Liver (tissue), 9 donors: Measurements from ENCODE around the gene SLC47A2. TPM values are rescaled to one million over a fixed set of nuclear protein-coding genes. Genes with fewer than 3 reads are reported as not detected.
A peak's percentile ranks its signal among the peaks of the same experiment; 100 is the strongest.

Source experiments
- DNase-seq: peaks from one replicate; pipeline ENCODE4 v3.0.0-alpha.2; 2017; ENCODE audit warnings: low spot score
- H3K27ac ChIP-seq, 2 donors: one replicate each; pipeline ENCODE4 v1.7.0; 2013; ENCODE audit warnings: inconsistent platforms in 2 of 2, low read length in 2 of 2, control low read depth in 1 of 2, low read depth in 1 of 2, mild to moderate bottlenecking in 1 of 2
- H3K27me3 ChIP-seq, 4 donors: one replicate each; pipeline versions ENCODE4 v1.6.1 to v1.7.0; 2013; ENCODE audit warnings: low read length in 3 of 4, inconsistent platforms in 1 of 4, mild to moderate bottlenecking in 1 of 4, moderate library complexity in 1 of 4; ENCODE audit not compliant: control insufficient read depth in 4 of 4, insufficient read depth in 4 of 4
- H3K36me3 ChIP-seq, 4 donors: one replicate each; pipeline versions ENCODE4 v1.6.1 to v1.7.0; 2013; ENCODE audit warnings: low read length in 3 of 4, mild to moderate bottlenecking in 3 of 4, low read depth in 1 of 4, moderate library complexity in 1 of 4; ENCODE audit not compliant: control insufficient read depth in 4 of 4, insufficient read depth in 3 of 4
- H3K4me1 ChIP-seq, 4 donors: one replicate each; pipeline versions ENCODE4 v1.6.1 to v1.7.0; 2013; ENCODE audit warnings: low read length in 3 of 4, mild to moderate bottlenecking in 3 of 4, moderate library complexity in 1 of 4; ENCODE audit not compliant: control insufficient read depth in 4 of 4, insufficient read depth in 4 of 4
- H3K4me3 ChIP-seq, 3 donors: one replicate each; pipeline versions ENCODE4 v1.6.1 to v1.7.0; 2013; ENCODE audit warnings: low read length in 3 of 3, control low read depth in 1 of 3, low read depth in 1 of 3, mild to moderate bottlenecking in 1 of 3
- H3K9ac ChIP-seq, 2 donors: one replicate each; pipeline ENCODE4 v1.7.0; 2013; ENCODE audit warnings: low read length in 2 of 2, mild to moderate bottlenecking in 2 of 2, moderate library complexity in 2 of 2, control low read depth in 1 of 2, low read depth in 1 of 2
- H3K9me3 ChIP-seq, 4 donors: one replicate each; pipeline versions ENCODE4 v1.6.1 to v1.7.0; 2013; ENCODE audit warnings: low read length in 3 of 4; ENCODE audit not compliant: control insufficient read depth in 4 of 4
- ATF3 ChIP-seq: IDR thresholded peaks from 2 replicates; pipeline ENCODE4 v1.6.1; 2016; ENCODE audit warnings: antibody characterized with exemption
- CTCF ChIP-seq: fragments of 150-350 bp; IDR thresholded peaks from 2 replicates; pipeline ENCODE4 v1.5.1; 2017; ENCODE audit warnings: improper control_type of control experiment, low read depth, low read length; ENCODE audit not compliant: missing input control
- EGR1 ChIP-seq, 2 donors: IDR thresholded peaks; 2 replicates each; pipeline ENCODE4 v1.6.1; 2016 to 2018; ENCODE audit warnings: antibody characterized with exemption in 2 of 2, low read depth in 2 of 2
- FOXA1 ChIP-seq: IDR thresholded peaks from 2 replicates; pipeline ENCODE4 v1.6.1; 2016; ENCODE audit warnings: antibody characterized with exemption
- FOXA2 ChIP-seq: IDR thresholded peaks from 2 replicates; pipeline ENCODE4 v1.6.1; 2016; ENCODE audit warnings: antibody characterized with exemption
- GABPA ChIP-seq, 2 donors: IDR thresholded peaks in 1 of 2; conservative IDR thresholded peaks in 1 of 2; 2 replicates each; pipeline ENCODE4 v1.6.1; 2016; ENCODE audit warnings: antibody characterized with exemption in 2 of 2, mild to moderate bottlenecking in 1 of 2, moderate library complexity in 1 of 2
- HNF4A ChIP-seq, 2 donors: conservative IDR thresholded peaks; 2 replicates each; pipeline ENCODE4 v1.6.1; 2016; ENCODE audit warnings: antibody characterized with exemption in 2 of 2, mild to moderate bottlenecking in 2 of 2
- HNF4G ChIP-seq: IDR thresholded peaks from 2 replicates; pipeline ENCODE4 v1.6.1; 2016; ENCODE audit warnings: antibody characterized with exemption
- JUND ChIP-seq, 2 donors: IDR thresholded peaks; 2 replicates each; pipeline ENCODE4 v1.6.1; 2016; ENCODE audit warnings: antibody characterized with exemption in 2 of 2
- NR2F2 ChIP-seq: IDR thresholded peaks from 2 replicates; pipeline ENCODE4 v1.6.1; 2016; ENCODE audit warnings: antibody characterized with exemption
- RAD21 ChIP-seq, 2 donors: IDR thresholded peaks; 2 replicates each; pipeline ENCODE4 v1.6.1; 2016; ENCODE audit warnings: antibody characterized with exemption in 2 of 2, mild to moderate bottlenecking in 2 of 2
- RXRA ChIP-seq, 2 donors: IDR thresholded peaks; 2 replicates each; pipeline ENCODE4 v1.6.1; 2017 to 2018; ENCODE audit warnings: antibody characterized with exemption in 2 of 2, mild to moderate bottlenecking in 1 of 2
- SP1 ChIP-seq: IDR thresholded peaks from 2 replicates; pipeline ENCODE4 v1.6.1; 2018; ENCODE audit warnings: antibody characterized with exemption, mild to moderate bottlenecking
- TAF1 ChIP-seq: conservative IDR thresholded peaks from 2 replicates; pipeline ENCODE4 v1.6.1; 2016; ENCODE audit warnings: antibody characterized with exemption, mild to moderate bottlenecking
- YY1 ChIP-seq: IDR thresholded peaks from 2 replicates; pipeline ENCODE4 v1.6.1; 2016; ENCODE audit warnings: antibody characterized with exemption, mild to moderate bottlenecking
- ZBTB33 ChIP-seq: IDR thresholded peaks from 2 replicates; pipeline ENCODE4 v1.6.1; 2016; ENCODE audit warnings: antibody characterized with exemption
- WGBS: extraction: QIAGEN DNeasy Blood & Tissue Kit; methylation state at CpG from one replicate; pipeline ENCODE4 v1.1.7; 2013; 5-methylcytosine and 5-hydroxymethylcytosine counted together
- polyA plus RNA-seq, 2 donors: library from polyadenylated mRNA; stranded (reverse) in 1 of 2; unstranded in 1 of 2; fragments of 200-250 nt in 1 of 2; fragments of >200 nt in 1 of 2; fragmentation: Nextera tagmentation in 1 of 2; extraction: Ambion mirVana in 1 of 2; gene quantifications; one replicate each; pipeline versions ENCODE4 v1.2.1 to v1.2.3, GENCODE V29; 2013 to 2015
- total RNA-seq, 2 donors: library from RNA; depleted of rRNA; stranded (reverse); fragments of >200 nt; gene quantifications; one replicate each; pipeline ENCODE4 v1.2.3, GENCODE V29; 2014
- TF ChIP-seq, protein P1 (sequence below): IDR thresholded peaks from 2 replicates; pipeline ENCODE4 v1.6.1; 2016; ENCODE audit warnings: antibody characterized with exemption, mild to moderate bottlenecking
- TF ChIP-seq, protein P2 (sequence below): IDR thresholded peaks from 2 replicates; pipeline ENCODE4 v1.6.1; 2016; ENCODE audit warnings: antibody characterized with exemption
- donor health status: healthy.
- donor health status: healthy.
- donor health status: healthy.
- donor health status: healthy.
- donor health status: healthy.

SLC47A2 gene
- total and polyA plus RNA-seq, 4 donors: 0.08 TPM; not detected in 3

DNA sequence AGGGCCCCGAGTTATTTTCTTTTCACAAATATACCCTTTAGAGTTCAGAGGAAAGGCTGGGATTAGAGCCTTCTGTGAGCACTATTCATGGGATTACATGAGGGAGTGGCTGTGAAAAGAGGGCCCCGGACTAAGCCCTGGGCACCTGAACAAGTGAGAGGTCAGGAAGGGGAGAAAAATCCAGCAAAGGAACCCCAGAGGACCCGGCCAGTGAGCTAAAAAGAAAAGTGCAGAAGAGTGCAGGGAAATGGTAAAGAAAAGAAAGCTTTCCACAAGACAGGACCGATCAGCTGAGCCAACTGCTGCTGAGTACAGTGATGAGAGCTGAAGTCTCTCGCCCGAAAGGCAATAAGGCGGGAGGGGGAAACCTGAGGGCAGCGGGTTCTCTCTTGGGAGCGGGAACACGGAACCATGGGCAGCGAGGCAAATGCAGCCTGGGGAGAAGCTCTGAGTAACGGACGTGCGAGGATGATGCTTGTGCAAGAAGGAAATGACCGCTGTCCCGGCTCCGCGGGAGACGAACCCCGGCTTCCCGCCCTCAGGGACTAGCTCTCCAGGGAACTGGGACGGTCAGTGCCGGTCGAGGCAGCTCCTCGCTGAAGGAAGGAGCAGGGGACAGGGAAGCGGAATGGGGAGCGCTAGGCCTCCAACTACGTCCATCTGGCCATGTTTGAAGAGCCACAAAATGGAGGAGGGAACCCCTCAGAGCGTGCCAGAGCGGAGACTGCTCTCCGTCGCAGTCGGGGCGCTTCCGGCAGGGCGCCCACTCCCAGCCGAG is 68.5 kb downstream of the SLC47A2 start:
- no peaks in the 10 kb centered on the region for H3K27me3 ChIP-seq
- TF ChIP-seq EGR1 (IDR thresholded peaks at IDR 0.05; ENCODE audit: low read depth in 2 of 2) (no peak), TAF1 (no peak), ZBTB33 (no peak), YY1 (peak; percentile 84), HNF4A (conservative IDR thresholded peaks at IDR 0.05) (no peak)
- TF ChIP-seq, protein P1, sequence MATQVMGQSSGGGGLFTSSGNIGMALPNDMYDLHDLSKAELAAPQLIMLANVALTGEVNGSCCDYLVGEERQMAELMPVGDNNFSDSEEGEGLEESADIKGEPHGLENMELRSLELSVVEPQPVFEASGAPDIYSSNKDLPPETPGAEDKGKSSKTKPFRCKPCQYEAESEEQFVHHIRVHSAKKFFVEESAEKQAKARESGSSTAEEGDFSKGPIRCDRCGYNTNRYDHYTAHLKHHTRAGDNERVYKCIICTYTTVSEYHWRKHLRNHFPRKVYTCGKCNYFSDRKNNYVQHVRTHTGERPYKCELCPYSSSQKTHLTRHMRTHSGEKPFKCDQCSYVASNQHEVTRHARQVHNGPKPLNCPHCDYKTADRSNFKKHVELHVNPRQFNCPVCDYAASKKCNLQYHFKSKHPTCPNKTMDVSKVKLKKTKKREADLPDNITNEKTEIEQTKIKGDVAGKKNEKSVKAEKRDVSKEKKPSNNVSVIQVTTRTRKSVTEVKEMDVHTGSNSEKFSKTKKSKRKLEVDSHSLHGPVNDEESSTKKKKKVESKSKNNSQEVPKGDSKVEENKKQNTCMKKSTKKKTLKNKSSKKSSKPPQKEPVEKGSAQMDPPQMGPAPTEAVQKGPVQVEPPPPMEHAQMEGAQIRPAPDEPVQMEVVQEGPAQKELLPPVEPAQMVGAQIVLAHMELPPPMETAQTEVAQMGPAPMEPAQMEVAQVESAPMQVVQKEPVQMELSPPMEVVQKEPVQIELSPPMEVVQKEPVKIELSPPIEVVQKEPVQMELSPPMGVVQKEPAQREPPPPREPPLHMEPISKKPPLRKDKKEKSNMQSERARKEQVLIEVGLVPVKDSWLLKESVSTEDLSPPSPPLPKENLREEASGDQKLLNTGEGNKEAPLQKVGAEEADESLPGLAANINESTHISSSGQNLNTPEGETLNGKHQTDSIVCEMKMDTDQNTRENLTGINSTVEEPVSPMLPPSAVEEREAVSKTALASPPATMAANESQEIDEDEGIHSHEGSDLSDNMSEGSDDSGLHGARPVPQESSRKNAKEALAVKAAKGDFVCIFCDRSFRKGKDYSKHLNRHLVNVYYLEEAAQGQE: no peak
- DNase-seq: peak; percentile 58
- no peaks in the 10 kb centered on the region for H3K36me3 ChIP-seq
- no peaks in the 10 kb centered on the region for H3K9me3 ChIP-seq
- peak overlapping the region; percentile 89 to 93 for H3K9ac ChIP-seq
- H3K27ac ChIP-seq: peak overlapping the region; percentile 94 to 98
- peak overlapping the region; percentile 51 to 77 (median 68) for H3K4me3 ChIP-seq
- WGBS: 2% methylated on average over 37 of the region's 37 CpGs
- peaks cover 10 to 65% (median 52%) of the 10 kb centered on the region in 4 donors for H3K4me1 ChIP-seq

DNA sequence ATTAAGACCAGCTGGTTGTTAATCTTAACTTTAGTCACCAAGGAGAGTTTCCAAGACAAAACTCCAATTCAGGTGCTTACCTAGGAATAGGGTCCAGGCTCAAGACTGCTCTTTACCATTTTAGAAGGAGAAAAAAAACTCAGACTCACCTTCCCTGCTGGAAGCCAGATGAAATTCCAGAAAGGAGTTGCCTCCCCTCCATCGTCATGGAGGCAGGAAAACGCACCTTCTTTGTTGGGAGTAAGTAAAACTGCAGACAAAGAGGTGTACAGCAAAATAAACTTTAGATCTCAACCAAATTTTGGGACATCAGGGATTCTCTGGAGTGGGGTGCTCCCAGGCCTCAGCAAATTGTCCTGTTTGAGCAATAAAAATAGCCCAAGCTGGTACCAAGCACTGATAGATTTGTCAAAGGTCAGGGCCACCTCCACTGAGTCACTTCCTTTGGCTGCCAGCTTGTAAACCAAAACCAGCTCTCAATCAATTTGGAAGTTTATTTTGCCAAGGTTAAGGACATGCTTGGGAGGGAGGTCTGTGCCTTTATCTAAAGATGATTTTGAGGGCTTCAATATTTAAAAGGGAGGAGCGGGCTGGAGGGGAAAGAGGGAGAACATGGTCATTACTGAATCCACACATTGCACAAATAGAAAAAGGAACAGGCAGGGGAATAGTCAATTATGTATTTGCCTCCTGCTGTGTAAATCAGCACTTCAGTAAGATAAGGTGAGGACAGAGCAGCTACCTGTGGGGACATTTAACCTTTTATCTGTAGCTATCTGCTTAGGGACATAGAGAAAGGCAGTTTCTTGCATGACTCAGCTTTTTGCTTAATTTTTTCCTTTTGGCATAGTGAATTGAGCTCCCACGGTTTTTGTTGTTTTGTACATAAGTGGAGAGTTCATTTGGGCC is 69.3 kb downstream of the SLC47A2 start:
- Histone ChIP-seq H3K27me3 (no peaks in the 10 kb centered on the region), H3K4me1 (peaks cover 12 to 66% (median 53%) of the 10 kb centered on the region in 4 donors), H3K27ac (peak overlapping the region; percentile 94 to 98), H3K36me3 (no peaks in the 10 kb centered on the region), H3K9ac (peak overlapping the region; percentile 89 to 93), H3K4me3 (peak overlapping the region; percentile 23 to 77 (median 51)), H3K9me3 (no peaks in the 10 kb centered on the region)
- 29% methylated on average over 4 of the region's 4 CpGs for WGBS
- no peak for DNase-seq
- no peak for TF ChIP-seq HNF4G
- TF ChIP-seq, protein P1: no peak
- TF ChIP-seq RXRA (IDR thresholded peaks at IDR 0.05): peak; percentile 60 to 61
- TF ChIP-seq FOXA2: no peak
- peak; percentile 68 for TF ChIP-seq NR2F2
- TF ChIP-seq TAF1: no peak
- no peak for TF ChIP-seq FOXA1
- no peak for TF ChIP-seq CTCF
- peak; percentile 51 to 65 for TF ChIP-seq HNF4A (conservative IDR thresholded peaks at IDR 0.05)
- TF ChIP-seq JUND (IDR thresholded peaks at IDR 0.05): peak; percentile 31 to 85
- TF ChIP-seq ATF3: peak; percentile 32
- TF ChIP-seq EGR1 (IDR thresholded peaks at IDR 0.05; ENCODE audit: low read depth in 2 of 2): no peak
- TF ChIP-seq GABPA (IDR thresholded peaks at IDR 0.05 in 1 of 2, conservative IDR thresholded peaks at IDR 0.05 in 1 of 2): no peak
- TF ChIP-seq YY1: peak; percentile 51
- TF ChIP-seq, protein P2, sequence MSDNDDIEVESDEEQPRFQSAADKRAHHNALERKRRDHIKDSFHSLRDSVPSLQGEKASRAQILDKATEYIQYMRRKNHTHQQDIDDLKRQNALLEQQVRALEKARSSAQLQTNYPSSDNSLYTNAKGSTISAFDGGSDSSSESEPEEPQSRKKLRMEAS: no peak
- peak; percentile 60 for TF ChIP-seq SP1
- peak; percentile 3 to 37 for TF ChIP-seq RAD21 (IDR thresholded peaks at IDR 0.05)
